SK-N-SH treated with all-trans-retinoic acid at 6 μM for 48 hours (cell line): ENCODE data around the gene SRPK2.

Source experiments
- ATAC-seq: fragments of 200-7000 bp; cut with Tn5 transposase; 3 replicates; pipeline ENCODE4 v1.9.1; 2020; ENCODE audit warnings: mild to moderate bottlenecking, moderate library complexity
- BACH2 ChIP-seq: fragments of 250-450 bp; sonication (Bioruptor Pico); IDR thresholded peaks from 2 replicates; pipeline ENCODE4 v1.9.0; 2021; ENCODE audit warnings: mild to moderate bottlenecking, borderline replicate concordance
- CREB5 ChIP-seq: fragments of 250-450 bp; sonication (Bioruptor Pico); IDR thresholded peaks from 2 replicates; pipeline ENCODE4 v1.5.1; 2020; ENCODE audit warnings: low read depth, mild to moderate bottlenecking, moderate library complexity
- CSDC2 ChIP-seq: fragments of 250-450 bp; sonication (Bioruptor Pico); IDR thresholded peaks from 2 replicates; pipeline ENCODE4 v1.5.0; 2020; ENCODE audit warnings: mild to moderate bottlenecking, moderate library complexity
- CSRNP3 ChIP-seq: fragments of 250-450 bp; sonication (Bioruptor Pico); IDR thresholded peaks from 2 replicates; pipeline ENCODE4 v1.5.1; 2021; ENCODE audit warnings: mild to moderate bottlenecking, moderate library complexity
- ESRRG ChIP-seq: fragments of 250-450 bp; sonication (Bioruptor Pico); IDR thresholded peaks from 2 replicates; pipeline ENCODE4 v1.6.1; 2021; ENCODE audit warnings: mild to moderate bottlenecking
- GLIS3 ChIP-seq: fragments of 250-450 bp; sonication (Bioruptor Pico); IDR thresholded peaks from 2 replicates; pipeline ENCODE4 v1.5.0; 2020; ENCODE audit warnings: mild to moderate bottlenecking, moderate library complexity
- ISL1 ChIP-seq: fragments of 250-450 bp; sonication (Bioruptor Pico); IDR thresholded peaks from 2 replicates; pipeline ENCODE4 v2.1.2; 2022; ENCODE audit warnings: mild to moderate bottlenecking, moderate library complexity
- PATZ1 ChIP-seq: fragments of 250-450 bp; sonication (Bioruptor Pico); IDR thresholded peaks from 2 replicates; pipeline ENCODE4 v1.8.0; 2020; ENCODE audit warnings: mild to moderate bottlenecking, moderate library complexity, borderline replicate concordance
- POU6F1 ChIP-seq: fragments of 250-450 bp; sonication (Bioruptor Pico); IDR thresholded peaks from 2 replicates; pipeline ENCODE4 v1.8.0; 2021; ENCODE audit warnings: low read depth, mild to moderate bottlenecking, moderate library complexity, borderline replicate concordance
- PPARA ChIP-seq: fragments of 250-450 bp; sonication (Bioruptor Pico); IDR thresholded peaks from 2 replicates; pipeline ENCODE4 v1.5.0; 2020; ENCODE audit warnings: mild to moderate bottlenecking, borderline replicate concordance
- RARB ChIP-seq: fragments of 250-450 bp; sonication (Bioruptor Pico); IDR thresholded peaks from 2 replicates; pipeline ENCODE4 v1.8.0; 2021; ENCODE audit warnings: mild to moderate bottlenecking, moderate library complexity
- SNAI2 ChIP-seq: fragments of 250-450 bp; sonication (Bioruptor Pico); IDR thresholded peaks from 2 replicates; pipeline ENCODE4 v1.5.0; 2020; ENCODE audit warnings: mild to moderate bottlenecking, moderate library complexity
- TCF4 ChIP-seq: fragments of 250-450 bp; sonication (Bioruptor Pico); IDR thresholded peaks from 2 replicates; pipeline ENCODE4 v1.8.0; 2021; ENCODE audit warnings: mild to moderate bottlenecking, moderate library complexity, borderline replicate concordance
- TOX ChIP-seq: fragments of 250-450 bp; sonication (Bioruptor Pico); IDR thresholded peaks from 2 replicates; pipeline ENCODE4 v1.8.0; 2021; ENCODE audit warnings: mild to moderate bottlenecking, moderate library complexity, borderline replicate concordance
- TSHZ2 ChIP-seq: fragments of 250-450 bp; sonication (Bioruptor Pico); IDR thresholded peaks from 2 replicates; pipeline ENCODE4 v1.5.0; 2020; ENCODE audit warnings: mild to moderate bottlenecking, moderate library complexity
- ZC3H10 ChIP-seq: fragments of 250-450 bp; sonication (Bioruptor Pico); IDR thresholded peaks from 2 replicates; pipeline ENCODE4 v1.5.1; 2021; ENCODE audit warnings: mild to moderate bottlenecking, moderate library complexity
- ZFP3 ChIP-seq: fragments of 250-450 bp; sonication (Bioruptor Pico); IDR thresholded peaks from 2 replicates; pipeline ENCODE4 v1.5.0; 2020; ENCODE audit warnings: mild to moderate bottlenecking, moderate library complexity
- ZFP30 ChIP-seq: fragments of 450-650 bp; formaldehyde crosslinking; IDR thresholded peaks from 2 replicates; pipeline ENCODE4 v1.5.0; 2022; ENCODE audit warnings: mild to moderate bottlenecking, moderate library complexity
- ZNF565 ChIP-seq: fragments of 450-650 bp; formaldehyde crosslinking; conservative IDR thresholded peaks from 2 replicates; pipeline ENCODE4 v1.5.0; 2020; ENCODE audit warnings: low read depth, mild to moderate bottlenecking, moderate library complexity
- ZNF70 ChIP-seq: fragments of 450-650 bp; formaldehyde crosslinking; IDR thresholded peaks from 2 replicates; pipeline ENCODE4 v1.5.0; 2020; ENCODE audit warnings: mild to moderate bottlenecking, moderate library complexity
- ZNF8 ChIP-seq: fragments of 450-650 bp; formaldehyde crosslinking; IDR thresholded peaks from 2 replicates; pipeline ENCODE4 v1.5.0; 2020; ENCODE audit warnings: mild to moderate bottlenecking, moderate library complexity

The SRPK2 gene

GRCh38 chr7:105107458-105107857 is 281.3 kb downstream of the SRPK2 start:
- no peak for TF ChIP-seq CSDC2 (CRISPR knock-in tag)
- no peak for TF ChIP-seq CREB5 (CRISPR knock-in tag)
- TF ChIP-seq BACH2, result no peak
- no peak for TF ChIP-seq ZNF8 (CRISPR knock-in tag)
- TF ChIP-seq ZFP30, result no peak
- no peak for TF ChIP-seq ZNF565
- no peak for TF ChIP-seq PPARA (CRISPR knock-in tag)
- no peak for TF ChIP-seq PATZ1 (CRISPR knock-in tag)
- no peak for TF ChIP-seq ZFP3 (CRISPR knock-in tag)
- TF ChIP-seq, all 23 proteins: peak for 0
- no peak for ATAC-seq

- TF ChIP-seq TOX (CRISPR knock-in tag) (no peak), POU6F1 (CRISPR knock-in tag) (no peak), RARB (CRISPR knock-in tag) (no peak), GLIS3 (no peak), ZNF565 (no peak), SNAI2 (no peak), PPARA (CRISPR knock-in tag) (no peak), TSHZ2 (no peak), CSDC2 (CRISPR knock-in tag) (no peak), BACH2 (no peak), ZFP3 (CRISPR knock-in tag) (no peak), ESRRG (CRISPR knock-in tag) (no peak), ZC3H10 (CRISPR knock-in tag) (no peak), CSRNP3 (CRISPR knock-in tag) (no peak), ZNF70 (no peak)
- ATAC-seq, result no peak
Measured at GRCh38 chr7:105106473-105106872, 282.2 kb downstream of the SRPK2 start.

- no peak for ATAC-seq
- TF ChIP-seq ZFP3 (CRISPR knock-in tag) (no peak), PPARA (CRISPR knock-in tag) (no peak), BACH2 (no peak), ZFP30 (no peak), PATZ1 (CRISPR knock-in tag) (no peak), CSRNP3 (CRISPR knock-in tag) (no peak), SNAI2 (no peak), CREB5 (CRISPR knock-in tag) (no peak), CSDC2 (CRISPR knock-in tag) (no peak), TOX (CRISPR knock-in tag) (no peak), RARB (CRISPR knock-in tag) (no peak), TCF4 (no peak), ZNF565 (no peak), ISL1 (CRISPR knock-in tag) (no peak), ESRRG (CRISPR knock-in tag) (no peak), POU6F1 (CRISPR knock-in tag) (no peak)
- TF ChIP-seq, all 23 proteins: peak for 0
Measured at GRCh38 chr7:105105579-105105978, 283.1 kb downstream of the SRPK2 start.
